22Rv1 (cell line): ENCODE results near the gene PDK2.

Experiments
- H3K27ac ChIP-seq: fragments of 450-650 bp; 2 replicates; pipeline ENCODE4 v1.5.1; 2017
- CTCF ChIP-seq: fragments of 450-650 bp; IDR thresholded peaks from 2 replicates; pipeline ENCODE4 v1.5.1; 2017; ENCODE audit warnings: mild to moderate bottlenecking
- ZFX ChIP-seq: fragments of 450-650 bp; IDR thresholded peaks from 2 replicates; pipeline ENCODE4 v1.6.1; 2017; ENCODE audit warnings: antibody characterized with exemption, borderline replicate concordance

The PDK2 gene

GRCh38 chr17:50049636-50050035 lies 45.5 kb upstream of the PDK2 start:
- no peak overlapping the region for H3K27ac ChIP-seq
- TF ChIP-seq ZFX = no peak
- TF ChIP-seq CTCF = no peak

- H3K27ac ChIP-seq = no peak overlapping the region
- TF ChIP-seq CTCF = no peak
- no peak for TF ChIP-seq ZFX
Measured at GRCh38 chr17:50050431-50051032, 44.6 kb upstream of the PDK2 start.

GRCh38 chr17:50051082-50051576 lies 44.0 kb upstream of the PDK2 start:
- no peak overlapping the region for H3K27ac ChIP-seq
- no peak for TF ChIP-seq ZFX
- TF ChIP-seq CTCF = no peak

GRCh38 chr17:50051606-50052005 lies 43.5 kb upstream of the PDK2 start:
- H3K27ac ChIP-seq = no peak overlapping the region
- TF ChIP-seq ZFX = no peak
- no peak for TF ChIP-seq CTCF

- H3K27ac ChIP-seq = no peak overlapping the region
- TF ChIP-seq CTCF (no peak), ZFX (no peak)
Measured at GRCh38 chr17:50052241-50052796, 42.8 kb upstream of the PDK2 start.

GRCh38 chr17:50052822-50053653 lies 42.1 kb upstream of the PDK2 start:
- no peak overlapping the region for H3K27ac ChIP-seq
- TF ChIP-seq CTCF (no peak), ZFX (no peak)

GRCh38 chr17:50053654-50053960 lies 41.5 kb upstream of the PDK2 start:
- TF ChIP-seq CTCF (no peak), ZFX (no peak)

More at GRCh38 chr17:50053654-50053960, 41.5 kb upstream of the PDK2 start:
- H3K27ac ChIP-seq = no peak overlapping the region
